H1 (cell line): Measurements from ENCODE around the gene ZNF511.

Experiments used
- CTCF ChIP-seq, 3 experiments: IDR thresholded peaks; 1 replicate in 2 of 3; 2 replicates in 1 of 3; pipeline versions ENCODE4 v1.5.1 to v1.6.1; 2011; ENCODE audit warnings: low read length in 3 of 3, mild to moderate bottlenecking in 3 of 3, inconsistent platforms in 2 of 3, low read depth in 1 of 3, moderate library complexity in 1 of 3; ENCODE audit not compliant: insufficient read depth in 1 of 3; ENCODE audit errors: control extremely low read depth in 1 of 3
- PHF8 ChIP-seq: fragments of 200-600 bp; sonication (generic); conservative IDR thresholded peaks from 2 replicates; pipeline ENCODE4 v1.7.1; 2012; ENCODE audit warnings: low read depth, mild to moderate bottlenecking, inconsistent platforms, low read length, moderate library complexity
- POLR2A ChIP-seq, 2 experiments: IDR thresholded peaks; 1 replicate in 1 of 2; 2 replicates in 1 of 2; pipeline ENCODE4 v1.6.1; 2011; ENCODE audit warnings: low read depth in 2 of 2, low read length in 2 of 2, mild to moderate bottlenecking in 2 of 2; ENCODE audit errors: control extremely low read depth in 1 of 2
- SIX5 ChIP-seq: IDR thresholded peaks from 2 replicates; pipeline ENCODE4 v1.6.1; 2011; ENCODE audit warnings: mild to moderate bottlenecking, low read depth, low read length
- TCF12 ChIP-seq: IDR thresholded peaks from 2 replicates; pipeline ENCODE4 v1.6.1; 2011; ENCODE audit warnings: low read depth, mild to moderate bottlenecking, low read length
- TF ChIP-seq, protein P1 (sequence below): IDR thresholded peaks from 2 replicates; pipeline ENCODE4 v1.6.1; 2011; ENCODE audit warnings: low read length, improper control_type of control experiment

GRCh38 chr10:133354672-133355240 lies 46.0 kb downstream of the ZNF511 start:
- TF ChIP-seq PHF8 (no peak), CTCF (IDR thresholded peaks at IDR 0.05; ENCODE audit: control extremely low read depth in 1 of 3, insufficient read depth in 1 of 3, low read depth in 1 of 3, low read length in 3 of 3) (no peak), TCF12 (no peak), POLR2A (IDR thresholded peaks at IDR 0.05; ENCODE audit: control extremely low read depth in 1 of 2, low read depth in 2 of 2, low read length in 2 of 2) (no peak), SIX5 (no peak)
- TF ChIP-seq, protein P1, sequence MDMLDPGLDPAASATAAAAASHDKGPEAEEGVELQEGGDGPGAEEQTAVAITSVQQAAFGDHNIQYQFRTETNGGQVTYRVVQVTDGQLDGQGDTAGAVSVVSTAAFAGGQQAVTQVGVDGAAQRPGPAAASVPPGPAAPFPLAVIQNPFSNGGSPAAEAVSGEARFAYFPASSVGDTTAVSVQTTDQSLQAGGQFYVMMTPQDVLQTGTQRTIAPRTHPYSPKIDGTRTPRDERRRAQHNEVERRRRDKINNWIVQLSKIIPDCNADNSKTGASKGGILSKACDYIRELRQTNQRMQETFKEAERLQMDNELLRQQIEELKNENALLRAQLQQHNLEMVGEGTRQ = no peak
